ENCODE measurements around the gene LIMS1.

DNA sequence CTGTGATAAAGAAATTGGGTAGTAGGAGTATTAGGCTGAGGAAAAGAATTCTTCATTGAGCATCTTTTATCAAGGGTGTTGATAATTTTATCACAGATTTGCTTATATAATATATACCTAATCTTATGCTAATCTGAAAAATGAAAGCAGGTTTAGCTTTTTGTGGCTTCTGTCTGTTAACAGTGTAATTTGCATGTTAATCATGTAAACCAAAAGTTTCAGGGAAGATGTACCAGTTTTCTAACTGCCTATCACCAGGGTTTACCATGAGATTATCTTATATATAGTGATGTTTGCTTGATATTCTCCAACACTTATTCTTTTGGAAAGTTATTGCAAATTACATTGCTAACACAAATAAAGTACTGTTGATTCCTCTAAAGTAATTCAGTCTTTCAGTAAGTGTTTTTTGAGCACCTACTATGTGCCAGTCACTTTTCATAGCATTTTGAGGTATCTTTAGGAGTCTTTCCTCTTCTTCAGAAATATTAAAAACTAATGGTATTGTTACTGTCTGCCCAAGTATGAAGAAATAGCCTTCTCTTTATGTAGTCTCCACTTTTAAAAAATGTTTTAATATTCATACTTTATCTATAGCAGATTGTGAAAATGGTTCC is 43.7 kb upstream of the LIMS1 start:
- TF ChIP-seq GATA3 (IDR thresholded peaks at IDR 0.05; ENCODE audit: low read depth, low read length) = no peak
- TF ChIP-seq GATA2 (IDR thresholded peaks at IDR 0.05; ENCODE audit: low read depth, low read length) = no peak
